Hematopoietic multipotent progenitor cell (in vitro differentiated cells): ENCODE results near the gene UCN2. TPM values are rescaled to one million over a fixed set of nuclear protein-coding genes. Genes with fewer than 3 reads are reported as not detected.
A peak's percentile ranks its signal among the peaks of the same experiment; 100 is the strongest.

Experiments used
- DNase-seq, 3 donors: peaks; one replicate each; pipeline ENCODE4 v3.0.0-alpha.2; 2011 to 2015; ENCODE audit warnings: low read depth in 2 of 3, low spot score in 2 of 3
- total RNA-seq: library from RNA; depleted of rRNA; stranded (reverse); fragments of >200 nt; gene quantifications from one replicate; pipeline ENCODE4 v1.2.3, GENCODE V29; 2012

The UCN2 gene
- total RNA-seq: under 0.01 TPM

GRCh38 chr3:48563382-48563918, at the start of gene UCN2:
Gene UCN2 (minus strand): TSS chr3:48563781. CDS start chr3:48563124, 657 bp downstream.
- DNase-seq: no peak

- DNase-seq: no peak
Observed at GRCh38 chr3:48612309-48612708, 48.7 kb upstream of the UCN2 start.

GRCh38 chr3:48609088-48610005, 45.8 kb upstream of the UCN2 start, which contains the start of gene UQCRC1:
Gene UQCRC1 (minus strand): TSS chr3:48609646. CDS start chr3:48609620, 26 bp downstream.
- peak; percentile 86 to 93 (median 91) for DNase-seq

- no peak for DNase-seq
Observed at GRCh38 chr3:48607519-48607918, 43.9 kb upstream of the UCN2 start.

GRCh38 chr3:48601622-48601994, 38.0 kb upstream of the UCN2 start:
- no peak for DNase-seq

GRCh38 chr3:48600711-48601621, 37.4 kb upstream of the UCN2 start:
- DNase-seq: no peak

- no peak for DNase-seq
Observed at GRCh38 chr3:48599509-48600285, 36.1 kb upstream of the UCN2 start.

- no peak for DNase-seq
Observed at GRCh38 chr3:48599077-48599501, 35.5 kb upstream of the UCN2 start.

GRCh38 chr3:48598323-48599076, 34.9 kb upstream of the UCN2 start:
- no peak for DNase-seq

- DNase-seq: no peak
Observed at GRCh38 chr3:48597408-48597800, 33.8 kb upstream of the UCN2 start.

- DNase-seq: no peak
Observed at GRCh38 chr3:48596676-48597407, 33.3 kb upstream of the UCN2 start.

- no peak for DNase-seq
Observed at GRCh38 chr3:48596157-48596556, 32.6 kb upstream of the UCN2 start.

- peak in 1 of 3 donors; percentile 42 for DNase-seq
Observed at GRCh38 chr3:48595526-48596121, 32.0 kb upstream of the UCN2 start.

GRCh38 chr3:48595075-48595525, 31.5 kb upstream of the UCN2 start, which contains the start of gene COL7A1:
Gene COL7A1 (minus strand): TSS chr3:48595329. CDS start chr3:48595159, 170 bp downstream.
- peak in 2 of 3 donors; percentile 37 to 59 for DNase-seq

GRCh38 chr3:48594417-48595049, 31.0 kb upstream of the UCN2 start:
- DNase-seq: no peak

- DNase-seq: no peak
Observed at GRCh38 chr3:48593337-48593736, 29.8 kb upstream of the UCN2 start.

- DNase-seq: no peak
Observed at GRCh38 chr3:48592519-48593087, 29.0 kb upstream of the UCN2 start.
